K562 (cell line): Measurements from ENCODE around the gene TM7SF2. TPM values are rescaled to one million over a fixed set of nuclear protein-coding genes. Genes with fewer than 3 reads are reported as not detected.

Experiments used
- FOXM1 ChIP-seq, 2 experiments: fragments of 450-650 bp in 1 of 2; sonication (generic) in 1 of 2; formaldehyde crosslinking in 1 of 2; IDR thresholded peaks; 2 replicates each; pipeline versions ENCODE4 v1.6.1 to v1.9.0; 2017 to 2022; ENCODE audit warnings: low read depth in 2 of 2, mild to moderate bottlenecking in 2 of 2, missing genetic modification reagents in 1 of 2, moderate library complexity in 1 of 2
- FOXP4 ChIP-seq: sonication (generic); formaldehyde crosslinking; IDR thresholded peaks from 2 replicates; pipeline ENCODE4 v1.8.0; 2022; ENCODE audit warnings: mild to moderate bottlenecking, missing genetic modification reagents, borderline replicate concordance
- HDAC1 ChIP-seq, 2 experiments: fragments of 450-650 bp; IDR thresholded peaks; 2 replicates each; pipeline ENCODE4 v1.6.1; 2016 to 2017; ENCODE audit warnings: inconsistent platforms in 1 of 2, mild to moderate bottlenecking in 1 of 2, moderate library complexity in 1 of 2
- MCM7 ChIP-seq, 2 experiments: fragments of 450-650 bp; IDR thresholded peaks; 2 replicates each; pipeline ENCODE4 v1.6.1; 2016 to 2018
- POLR2G ChIP-seq: fragments of 200-400 bp; formaldehyde crosslinking; IDR thresholded peaks from 2 replicates; pipeline ENCODE4 v1.6.1; 2017; ENCODE audit warnings: low read depth, mild to moderate bottlenecking, antibody characterized with exemption, low read length, moderate library complexity
- RNF2 ChIP-seq: sonication (generic); IDR thresholded peaks from 2 replicates; pipeline ENCODE4 v1.6.1; 2016
- ZBTB11 ChIP-seq, 3 experiments: fragments of 200-800 bp in 1 of 3; fragments of 250-450 bp in 1 of 3; fragments of 450-650 bp in 1 of 3; sonication (Bioruptor Pico) in 1 of 3; sonication (Bioruptor generic) in 1 of 3; formaldehyde crosslinking in 1 of 3; IDR thresholded peaks; 2 replicates each; pipeline versions ENCODE4 v1.6.1 to v1.8.0; 2016 to 2022; ENCODE audit warnings: mild to moderate bottlenecking in 2 of 3, missing genetic modification characterization in 2 of 3, missing compliant biosample characterization in 1 of 3, moderate library complexity in 1 of 3
- polyA plus RNA-seq, 8 experiments: library from polyadenylated mRNA; depleted of rRNA in 4 of 8; stranded (reverse) in 5 of 8; unstranded in 3 of 8; fragments of >200 nt; fragmentation: Nextera tagmentation in 2 of 8; fragmentation: Illumina TruSeq in 1 of 8; extraction: Ambion mirVana in 2 of 8; extraction: Trizol in 1 of 8; gene quantifications; 2 replicates each; pipeline versions ENCODE4 v1.2.1 to v1.2.3, GENCODE V29; 2011 to 2014; ENCODE audit warnings: inconsistent platforms in 1 of 8, missing spikeins in 1 of 8
- total RNA-seq, 7 experiments: library from RNA; depleted of rRNA in 6 of 7; stranded (reverse); fragments of >200 nt in 6 of 7; fragmentation: Illumina TruSeq in 2 of 7; extraction: Trizol in 2 of 7; gene quantifications; 2 replicates each; pipeline versions ENCODE4 v1.2.1 to v1.2.3, GENCODE V29; 2011 to 2021; ENCODE audit warnings: low replicate concordance in 1 of 7
- TF ChIP-seq, protein P1 (sequence below): fragments of 200-400 bp; formaldehyde crosslinking; IDR thresholded peaks from 2 replicates; pipeline ENCODE4 v1.6.1; 2017; ENCODE audit warnings: mild to moderate bottlenecking, low read depth, low read length, moderate library complexity
- TF ChIP-seq, protein P2 (sequence below): sonication (generic); formaldehyde crosslinking; IDR thresholded peaks from 2 replicates; pipeline ENCODE4 v1.8.0; 2023; ENCODE audit warnings: missing genetic modification reagents, mild to moderate bottlenecking, borderline replicate concordance

TM7SF2 gene
- total and polyA plus RNA-seq, 9 of the 15 experiments (the other 6 are each of a cell fraction or from before 2014, with no cell fraction given) = 1.2 to 22.0 (median 14.3) TPM

GRCh38 chr11:65095974-65096806 is 15.5 kb upstream of the TM7SF2 start, which contains the start of gene VPS51 (continued):
- TF ChIP-seq ZBTB11 (CRISPR knock-in tag; IDR thresholded peaks at IDR 0.05) (peak; percentile 99 to 100 (median 100)), MCM7 (IDR thresholded peaks at IDR 0.05) (no peak), RNF2 (peak; percentile 86), FOXM1 (IDR thresholded peaks at IDR 0.05; ENCODE audit: low read depth) (no peak), FOXM1 (CRISPR knock-in tag; IDR thresholded peaks at IDR 0.05; ENCODE audit: low read depth) (no peak), HDAC1 (IDR thresholded peaks at IDR 0.05) (peak in 1 of 2 experiments; percentile 83; a peak in 2 of 4 replicates), POLR2G (peak; percentile 94), FOXP4 (CRISPR knock-in tag) (no peak)
- TF ChIP-seq, protein P1, sequence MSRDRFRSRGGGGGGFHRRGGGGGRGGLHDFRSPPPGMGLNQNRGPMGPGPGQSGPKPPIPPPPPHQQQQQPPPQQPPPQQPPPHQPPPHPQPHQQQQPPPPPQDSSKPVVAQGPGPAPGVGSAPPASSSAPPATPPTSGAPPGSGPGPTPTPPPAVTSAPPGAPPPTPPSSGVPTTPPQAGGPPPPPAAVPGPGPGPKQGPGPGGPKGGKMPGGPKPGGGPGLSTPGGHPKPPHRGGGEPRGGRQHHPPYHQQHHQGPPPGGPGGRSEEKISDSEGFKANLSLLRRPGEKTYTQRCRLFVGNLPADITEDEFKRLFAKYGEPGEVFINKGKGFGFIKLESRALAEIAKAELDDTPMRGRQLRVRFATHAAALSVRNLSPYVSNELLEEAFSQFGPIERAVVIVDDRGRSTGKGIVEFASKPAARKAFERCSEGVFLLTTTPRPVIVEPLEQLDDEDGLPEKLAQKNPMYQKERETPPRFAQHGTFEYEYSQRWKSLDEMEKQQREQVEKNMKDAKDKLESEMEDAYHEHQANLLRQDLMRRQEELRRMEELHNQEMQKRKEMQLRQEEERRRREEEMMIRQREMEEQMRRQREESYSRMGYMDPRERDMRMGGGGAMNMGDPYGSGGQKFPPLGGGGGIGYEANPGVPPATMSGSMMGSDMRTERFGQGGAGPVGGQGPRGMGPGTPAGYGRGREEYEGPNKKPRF = no peak
- TF ChIP-seq, protein P2, sequence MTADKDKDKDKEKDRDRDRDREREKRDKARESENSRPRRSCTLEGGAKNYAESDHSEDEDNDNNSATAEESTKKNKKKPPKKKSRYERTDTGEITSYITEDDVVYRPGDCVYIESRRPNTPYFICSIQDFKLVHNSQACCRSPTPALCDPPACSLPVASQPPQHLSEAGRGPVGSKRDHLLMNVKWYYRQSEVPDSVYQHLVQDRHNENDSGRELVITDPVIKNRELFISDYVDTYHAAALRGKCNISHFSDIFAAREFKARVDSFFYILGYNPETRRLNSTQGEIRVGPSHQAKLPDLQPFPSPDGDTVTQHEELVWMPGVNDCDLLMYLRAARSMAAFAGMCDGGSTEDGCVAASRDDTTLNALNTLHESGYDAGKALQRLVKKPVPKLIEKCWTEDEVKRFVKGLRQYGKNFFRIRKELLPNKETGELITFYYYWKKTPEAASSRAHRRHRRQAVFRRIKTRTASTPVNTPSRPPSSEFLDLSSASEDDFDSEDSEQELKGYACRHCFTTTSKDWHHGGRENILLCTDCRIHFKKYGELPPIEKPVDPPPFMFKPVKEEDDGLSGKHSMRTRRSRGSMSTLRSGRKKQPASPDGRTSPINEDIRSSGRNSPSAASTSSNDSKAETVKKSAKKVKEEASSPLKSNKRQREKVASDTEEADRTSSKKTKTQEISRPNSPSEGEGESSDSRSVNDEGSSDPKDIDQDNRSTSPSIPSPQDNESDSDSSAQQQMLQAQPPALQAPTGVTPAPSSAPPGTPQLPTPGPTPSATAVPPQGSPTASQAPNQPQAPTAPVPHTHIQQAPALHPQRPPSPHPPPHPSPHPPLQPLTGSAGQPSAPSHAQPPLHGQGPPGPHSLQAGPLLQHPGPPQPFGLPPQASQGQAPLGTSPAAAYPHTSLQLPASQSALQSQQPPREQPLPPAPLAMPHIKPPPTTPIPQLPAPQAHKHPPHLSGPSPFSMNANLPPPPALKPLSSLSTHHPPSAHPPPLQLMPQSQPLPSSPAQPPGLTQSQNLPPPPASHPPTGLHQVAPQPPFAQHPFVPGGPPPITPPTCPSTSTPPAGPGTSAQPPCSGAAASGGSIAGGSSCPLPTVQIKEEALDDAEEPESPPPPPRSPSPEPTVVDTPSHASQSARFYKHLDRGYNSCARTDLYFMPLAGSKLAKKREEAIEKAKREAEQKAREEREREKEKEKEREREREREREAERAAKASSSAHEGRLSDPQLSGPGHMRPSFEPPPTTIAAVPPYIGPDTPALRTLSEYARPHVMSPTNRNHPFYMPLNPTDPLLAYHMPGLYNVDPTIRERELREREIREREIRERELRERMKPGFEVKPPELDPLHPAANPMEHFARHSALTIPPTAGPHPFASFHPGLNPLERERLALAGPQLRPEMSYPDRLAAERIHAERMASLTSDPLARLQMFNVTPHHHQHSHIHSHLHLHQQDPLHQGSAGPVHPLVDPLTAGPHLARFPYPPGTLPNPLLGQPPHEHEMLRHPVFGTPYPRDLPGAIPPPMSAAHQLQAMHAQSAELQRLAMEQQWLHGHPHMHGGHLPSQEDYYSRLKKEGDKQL (CRISPR knock-in tag) = no peak
